Forelimb muscle (tissue), 1 donor: ENCODE data around the gene CCNT2. TPM values are rescaled to one million over a fixed set of nuclear protein-coding genes. Genes with fewer than 3 reads are reported as not detected.
"Not testable (repeated sequence)": the region's sequence is repeated elsewhere in the genome, so short reads cannot be mapped to it uniquely, and the experiment has no call there.

Source experiments
- DNase-seq: peaks from one replicate; pipeline ENCODE4 v3.0.0-alpha.2; 2013; ENCODE audit warnings: low read depth
- polyA plus RNA-seq: library from polyadenylated mRNA; unstranded; fragments of 120-200 nt; gene quantifications from one replicate; pipeline ENCODE4 v1.2.1, GENCODE V29; 2013; ENCODE audit not compliant: insufficient read length

Gene CCNT2
- polyA plus RNA-seq, 1 donor, result 43.3 TPM

- DNase-seq, result no peak
These were observed 56.8 kb downstream of the CCNT2 start for GRCh38 chr2:134975281-134976009.

GRCh38 chr2:134976074-134976702 lies 57.6 kb downstream of the CCNT2 start:
- no peak for DNase-seq

- DNase-seq, result not testable (repeated sequence)
These were observed 58.5 kb downstream of the CCNT2 start for GRCh38 chr2:134977104-134977503.

GRCh38 chr2:134979221-134979620 lies 60.6 kb downstream of the CCNT2 start:
- no peak for DNase-seq

GRCh38 chr2:134980639-134981038 lies 62.0 kb downstream of the CCNT2 start:
- no peak for DNase-seq

GRCh38 chr2:134982603-134983002 lies 64.0 kb downstream of the CCNT2 start:
- DNase-seq, result no peak

GRCh38 chr2:134985061-134985460 lies 66.4 kb downstream of the CCNT2 start:
- DNase-seq, result no peak

GRCh38 chr2:134988994-134989605 lies 70.5 kb downstream of the CCNT2 start:
- peak; percentile 8 for DNase-seq

GRCh38 chr2:134999521-134999920 lies 80.9 kb downstream of the CCNT2 start:
- DNase-seq, result no peak

- no peak for DNase-seq
These were observed 84.2 kb downstream of the CCNT2 start for GRCh38 chr2:135002836-135003235.

- peak; percentile 11 for DNase-seq
These were observed 85.6 kb downstream of the CCNT2 start for GRCh38 chr2:135004005-135004746.

- DNase-seq, result no peak
These were observed 87.1 kb downstream of the CCNT2 start for GRCh38 chr2:135005753-135006152.

Other genes starting within 250 kb of the CCNT2 start
- gene TMEM163, start 199.8 kb upstream of the CCNT2 start, polyA plus RNA-seq, result 0.86 TPM
- gene ACMSD, start 80.2 kb upstream of the CCNT2 start, polyA plus RNA-seq, result 0.44 TPM
- gene MAP3K19, start 128.6 kb downstream of the CCNT2 start, polyA plus RNA-seq, result not detected
- 34.3 TPM for gene RAB3GAP1, start 133.5 kb downstream of the CCNT2 start, polyA plus RNA-seq